CD4-positive, alpha-beta T cell treated with Interleukin-15 for 4 hours (primary cell): ENCODE measurements around the gene MAGOH.

Experiments used
- DNase-seq: peaks from one replicate; pipeline ENCODE4 v3.0.0-alpha.2; 2020; ENCODE audit warnings: low spot score

Gene MAGOH

DNA sequence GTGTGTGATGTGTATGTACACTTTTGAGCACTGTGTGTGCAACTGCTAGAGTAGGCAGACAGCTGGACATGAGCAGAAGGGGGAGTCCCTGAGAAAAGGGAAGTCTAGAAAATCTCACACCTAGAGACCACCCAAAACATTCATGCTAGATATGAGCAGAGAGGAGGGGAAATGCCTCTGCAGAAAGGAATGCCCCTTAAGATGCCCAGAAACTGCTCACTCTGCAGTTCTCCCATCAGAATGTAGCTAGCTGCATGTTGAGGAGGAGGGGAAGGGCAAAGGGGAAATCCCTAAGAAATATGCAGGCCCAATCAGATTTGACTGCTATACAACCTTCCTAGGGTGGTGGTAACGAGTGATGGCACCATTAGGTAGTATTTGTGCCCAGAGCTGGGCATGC lies 31.8 kb upstream of the MAGOH start:
- no peak for DNase-seq

DNA sequence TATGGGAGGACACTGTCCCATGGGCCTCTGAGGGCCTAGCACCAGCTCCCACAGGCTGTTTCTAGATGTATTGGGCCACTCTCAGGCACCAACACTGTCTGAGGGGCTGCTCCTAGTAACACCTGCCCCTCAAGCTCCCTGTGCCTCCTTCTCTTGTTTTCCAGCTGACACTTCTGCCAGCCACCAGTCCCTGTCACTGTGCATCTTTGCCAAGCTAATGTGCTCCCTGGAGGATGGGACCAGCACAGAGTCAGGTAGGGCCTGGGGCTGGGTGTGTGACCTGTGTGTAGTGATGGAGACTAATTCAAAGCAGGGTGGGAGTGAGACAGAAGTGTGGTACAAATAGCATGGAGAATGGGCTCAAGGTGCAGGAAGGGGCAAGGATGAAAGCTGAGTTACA lies 29.4 kb upstream of the MAGOH start:
- no peak for DNase-seq

DNA sequence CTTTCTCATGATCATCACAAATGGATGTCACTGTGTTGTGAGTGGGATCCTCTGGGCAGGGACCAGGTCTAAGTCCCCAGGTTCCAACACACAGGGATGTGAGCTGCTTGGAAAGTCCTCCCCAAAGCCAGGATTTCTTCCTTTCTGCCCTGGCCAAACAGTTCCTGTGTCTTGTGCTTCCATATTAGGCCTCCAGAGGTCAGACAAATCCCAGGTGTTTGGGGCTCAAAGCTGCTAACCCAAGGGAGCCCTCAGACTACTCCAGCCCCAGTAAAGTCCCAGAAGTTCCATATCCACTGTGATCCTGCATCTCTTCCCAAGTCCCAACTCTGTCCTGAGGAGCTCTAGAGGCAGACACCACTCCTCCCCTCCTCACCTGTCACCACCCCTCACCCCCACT lies 27.7 kb upstream of the MAGOH start:
- DNase-seq, result no peak

DNA sequence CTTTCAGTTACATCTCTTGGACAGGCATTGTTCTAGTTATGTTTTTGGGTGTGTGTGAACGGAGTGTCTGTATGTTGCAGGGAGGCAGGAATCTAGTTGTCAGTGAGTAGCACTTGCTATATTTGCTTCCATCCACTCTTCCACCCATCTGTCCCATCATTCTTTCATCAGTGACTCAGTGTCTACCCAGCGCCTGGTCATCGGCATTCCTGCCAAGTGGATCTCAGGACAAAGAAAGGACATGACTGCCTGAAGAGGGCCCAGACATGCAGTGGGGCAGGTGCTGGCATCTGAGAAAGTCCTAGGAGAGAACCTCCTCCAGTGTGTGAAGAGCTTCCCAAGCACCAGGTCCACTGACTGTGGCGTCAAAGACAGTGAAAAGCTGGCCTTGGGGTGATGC lies 27.3 kb upstream of the MAGOH start:
- DNase-seq, result no peak

DNA sequence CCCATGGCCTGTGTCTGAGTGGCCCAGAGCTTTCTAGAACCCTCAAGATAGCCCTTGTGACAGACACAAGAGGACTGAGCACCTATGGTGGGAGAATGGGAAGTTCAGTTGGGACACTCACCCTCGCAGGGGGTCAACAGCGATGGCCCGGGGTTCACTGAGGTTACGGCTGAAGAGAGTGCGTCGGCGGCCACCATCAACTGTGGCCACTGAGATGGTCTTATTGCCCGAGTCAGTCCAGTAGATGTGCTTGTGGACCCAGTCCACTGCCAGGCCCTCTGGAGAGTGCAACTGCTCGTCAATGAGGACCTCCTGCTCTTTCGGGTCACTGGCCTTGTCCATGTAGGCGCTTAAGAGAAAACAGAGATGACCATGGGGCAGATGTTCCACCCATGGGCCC lies 25.7 kb upstream of the MAGOH start:
- no peak for DNase-seq

DNA sequence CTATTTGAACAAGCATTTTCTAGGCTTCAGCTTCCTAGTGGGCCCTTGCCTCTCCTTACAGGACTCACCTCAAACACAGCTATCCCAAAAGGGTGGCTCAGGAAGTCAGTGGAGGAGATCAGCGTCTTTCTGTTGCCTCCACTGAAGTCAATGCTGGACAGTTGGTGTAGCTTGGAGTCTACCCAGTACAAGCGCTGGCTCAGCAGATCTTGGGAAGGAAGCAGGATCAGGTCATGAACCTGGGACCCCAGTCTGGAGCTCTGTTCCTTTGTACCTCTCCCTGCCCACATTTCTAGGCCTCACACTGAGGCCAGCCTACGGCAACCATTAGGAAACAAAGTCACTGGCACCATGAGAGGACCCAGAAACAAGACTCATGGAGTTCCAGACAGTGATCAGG lies 23.7 kb upstream of the MAGOH start:
- DNase-seq, result no peak

DNA sequence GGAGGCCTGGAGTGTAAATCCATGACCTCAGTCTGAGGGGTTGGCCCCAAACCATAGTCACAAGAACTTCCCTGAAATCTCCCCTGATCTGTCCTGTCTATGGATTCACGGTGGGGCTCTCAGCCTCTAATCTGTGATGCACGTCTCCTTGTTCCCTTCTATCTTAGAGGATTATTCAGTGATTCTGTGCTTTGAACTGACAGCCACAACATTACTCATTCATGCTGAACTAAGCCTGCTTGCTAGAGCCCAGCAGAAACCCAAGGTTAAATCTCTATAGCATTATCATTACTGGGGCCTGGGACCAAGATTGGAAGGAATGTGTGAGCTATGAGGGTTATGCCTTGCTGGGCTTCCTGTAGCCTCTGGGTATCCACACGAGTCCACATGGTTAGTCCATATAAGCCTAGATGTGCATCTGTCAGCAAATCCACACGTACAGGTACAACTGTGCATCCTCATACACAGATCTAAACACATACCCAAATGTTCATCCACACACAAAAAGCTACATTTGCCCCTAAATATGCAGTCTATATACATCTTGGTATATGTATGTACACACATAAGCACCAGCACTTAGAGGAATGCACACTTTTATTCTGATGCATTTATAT lies 22.4 kb upstream of the MAGOH start:
- no peak for DNase-seq

DNA sequence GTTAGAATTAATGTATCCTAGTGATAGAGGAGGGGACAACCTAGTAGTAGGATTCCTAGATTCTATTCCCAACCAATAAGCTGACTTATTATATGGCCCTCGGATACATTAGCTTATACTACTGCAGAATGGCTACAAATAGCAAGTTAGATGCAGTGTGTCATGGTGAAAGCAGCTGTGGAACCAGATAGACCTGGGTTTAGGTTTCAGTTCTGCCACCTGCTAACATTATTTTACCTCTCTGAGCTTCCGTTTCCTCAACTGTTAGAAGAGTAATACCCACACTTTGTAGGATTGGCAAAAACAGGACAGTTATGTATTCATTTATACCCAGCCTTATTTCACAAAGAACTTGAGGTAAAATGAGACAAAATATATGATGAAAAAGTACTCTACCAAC lies 21.6 kb upstream of the MAGOH start:
- no peak for DNase-seq

DNA sequence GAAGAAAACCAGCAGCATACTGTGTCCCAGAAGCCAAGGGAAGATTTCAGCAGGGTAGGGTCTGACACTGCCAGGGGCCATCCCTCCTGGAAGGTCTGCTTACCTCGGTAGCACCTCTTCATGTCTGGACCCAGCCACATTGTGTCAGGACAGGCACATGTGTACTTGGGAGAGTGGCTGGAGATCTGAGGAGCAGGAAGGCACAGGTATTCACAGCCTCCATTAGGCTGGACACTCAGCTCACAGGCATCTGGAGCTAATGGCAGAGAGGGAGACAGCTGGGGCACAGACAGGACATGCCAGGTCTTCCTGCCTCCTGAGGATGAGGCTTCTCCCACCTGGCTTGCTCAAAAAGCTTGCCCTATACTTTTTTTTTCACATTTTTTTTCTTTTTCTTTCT lies 19.9 kb upstream of the MAGOH start:
- DNase-seq, result no peak

DNA sequence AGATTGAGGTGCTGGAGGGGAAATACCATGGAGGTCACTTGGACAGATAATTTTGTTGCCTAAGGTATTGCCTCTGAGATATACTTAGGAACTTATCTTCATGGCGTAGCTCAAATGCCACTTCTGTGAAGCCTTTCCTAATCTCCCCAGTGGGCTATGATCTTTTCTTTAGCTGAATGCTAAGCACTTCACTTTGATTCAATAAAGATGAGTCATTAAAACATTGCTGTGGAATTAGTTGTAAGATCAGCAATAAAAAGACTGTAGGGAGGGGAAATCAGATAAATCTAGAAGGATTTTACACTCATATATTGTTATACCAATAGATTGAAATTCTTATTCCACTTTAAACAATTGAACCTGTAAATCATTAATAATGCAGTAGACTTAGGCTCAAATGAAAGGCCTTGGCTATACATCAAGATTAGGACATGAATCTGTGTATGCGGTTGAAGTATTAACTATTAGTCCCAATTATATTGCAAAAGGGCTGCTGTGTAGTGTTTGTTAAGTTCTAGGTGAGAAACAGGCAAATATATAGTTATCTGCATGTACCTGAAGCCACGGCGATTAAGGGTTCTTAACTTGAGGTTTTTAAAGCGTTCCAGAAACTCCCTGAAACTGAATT lies 19.2 kb upstream of the MAGOH start:
- DNase-seq, result no peak

DNA sequence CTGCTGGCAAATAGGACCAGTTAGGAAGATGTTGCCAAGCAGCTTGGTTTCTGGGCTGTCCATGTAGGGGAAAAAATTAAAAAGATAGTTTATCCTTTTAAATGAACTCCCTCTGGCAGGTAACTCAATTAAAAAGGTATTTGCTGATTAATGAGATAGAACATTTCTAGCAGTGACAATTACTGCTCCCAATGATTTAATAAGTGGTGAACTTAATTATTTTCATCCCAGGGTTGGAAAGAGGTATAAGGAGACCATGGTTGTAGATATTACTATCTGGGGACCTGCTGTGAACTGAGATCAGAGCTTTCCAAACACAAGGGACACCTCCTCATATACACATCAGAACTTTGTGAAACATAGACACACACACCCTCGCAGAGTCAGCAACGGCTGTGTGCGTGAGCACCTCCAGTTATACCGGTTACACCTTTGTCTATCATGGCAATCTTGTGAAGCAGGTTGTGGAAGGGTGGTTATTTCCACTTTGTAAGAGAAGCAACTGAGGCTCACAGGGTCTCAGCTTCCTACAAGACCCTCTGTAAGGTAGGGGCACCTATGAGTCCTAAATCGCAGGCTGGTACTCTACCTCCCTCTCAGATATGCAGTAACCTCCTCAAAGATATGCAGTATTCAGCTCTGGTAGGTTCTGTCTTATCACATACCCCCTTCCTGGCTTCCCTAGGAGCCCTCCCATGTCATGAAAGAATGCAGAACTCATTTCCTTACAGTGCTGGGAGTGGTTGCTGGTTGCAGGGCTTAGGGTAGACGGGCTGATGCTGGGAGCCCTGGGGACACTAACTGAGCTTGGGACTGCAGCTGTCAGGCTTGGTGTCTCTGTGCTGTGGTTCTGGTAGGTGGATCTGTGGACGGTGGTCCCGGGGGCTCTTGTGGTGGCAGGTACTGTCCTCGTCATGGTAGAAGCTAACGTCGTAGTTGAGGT lies 18.5 kb upstream of the MAGOH start:
- no peak for DNase-seq

DNA sequence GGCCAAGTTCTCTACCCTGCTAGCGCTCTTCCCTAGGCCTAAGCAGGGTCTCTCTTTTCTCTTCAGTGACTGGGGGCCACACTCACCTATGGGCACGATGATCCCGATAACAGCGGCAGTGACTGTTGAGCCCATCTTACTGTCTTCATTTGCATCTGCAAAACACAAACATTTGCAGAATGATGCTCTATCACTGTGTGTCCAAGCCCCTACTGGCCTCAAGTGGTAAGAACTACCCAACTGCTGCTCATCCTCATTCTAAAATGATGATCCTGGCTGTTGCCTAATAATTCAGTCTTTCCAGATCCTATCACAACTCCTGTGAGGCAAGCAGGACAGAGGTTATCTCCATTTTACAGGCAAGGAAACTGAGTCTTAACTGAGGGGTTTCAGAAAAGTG lies 16.7 kb upstream of the MAGOH start:
- DNase-seq, result no peak

DNA sequence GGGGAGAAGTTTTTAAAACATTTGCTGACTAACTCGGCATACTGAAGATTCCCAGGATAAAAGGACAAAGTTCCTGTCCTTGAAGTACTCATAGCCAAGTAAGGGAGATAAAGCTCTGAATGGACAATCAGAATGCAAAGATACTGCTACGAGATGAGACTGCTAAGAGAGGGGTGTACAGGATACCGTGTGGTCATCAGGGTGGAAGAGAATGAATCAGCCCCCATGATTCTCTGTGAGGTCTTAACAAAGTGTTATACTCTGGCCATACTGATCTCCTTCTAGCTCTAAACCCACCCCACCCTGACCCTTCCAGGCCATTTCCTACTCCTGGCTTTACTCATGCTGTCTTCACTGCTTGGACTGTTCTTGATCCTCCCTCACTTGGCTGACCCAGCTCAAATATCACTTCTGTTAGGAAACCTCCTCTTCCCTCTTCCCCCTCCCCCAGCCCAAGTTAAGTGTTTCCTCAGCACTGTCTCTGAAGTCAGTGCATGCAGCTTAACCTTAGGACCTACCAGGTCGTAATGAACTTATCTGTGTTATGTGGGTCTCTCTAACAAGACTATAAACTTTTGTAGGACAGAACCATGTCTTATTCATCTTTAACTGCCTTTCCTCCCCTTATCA lies 15.8 kb upstream of the MAGOH start:
- DNase-seq, result no peak

DNA sequence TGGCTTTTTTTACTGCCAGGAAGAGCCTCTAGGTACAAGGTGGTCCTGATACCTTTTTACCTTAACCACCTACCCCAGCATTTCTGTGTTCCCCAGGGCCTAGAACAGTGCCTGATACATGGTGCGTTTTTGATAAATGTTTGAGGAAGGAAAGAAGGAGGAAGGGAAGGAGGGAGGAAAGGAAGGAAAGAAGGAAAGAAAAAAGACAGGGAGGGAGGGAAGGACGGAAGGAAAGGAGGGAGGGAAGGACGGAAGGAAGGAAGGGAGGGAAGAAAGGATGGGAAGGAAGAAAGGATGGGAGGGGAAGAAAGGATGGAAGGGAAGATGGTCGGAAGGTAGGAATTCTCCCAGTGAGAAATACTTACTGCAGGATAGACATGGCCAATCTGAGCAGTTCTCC lies 12.0 kb upstream of the MAGOH start:
- DNase-seq, result no peak

DNA sequence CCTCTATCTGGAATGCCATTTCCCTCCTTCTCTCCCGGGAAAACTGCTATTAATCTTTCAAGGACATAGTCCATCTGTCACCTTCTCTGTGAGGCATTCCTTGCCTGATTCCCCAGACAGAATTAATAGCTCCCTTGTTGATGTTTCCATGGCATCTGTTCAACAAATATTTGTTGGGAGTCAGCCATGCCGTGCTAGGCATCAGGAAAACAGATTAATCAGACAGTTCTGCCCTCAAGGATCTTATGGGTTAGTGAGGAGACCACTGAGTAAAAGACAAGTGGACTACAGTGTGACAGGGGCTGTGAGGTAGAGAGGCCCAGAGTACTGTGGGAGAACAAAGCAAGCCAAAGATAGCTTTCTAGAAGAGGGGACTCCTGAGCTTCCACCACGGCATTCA lies 11.4 kb upstream of the MAGOH start:
- no peak for DNase-seq

DNA sequence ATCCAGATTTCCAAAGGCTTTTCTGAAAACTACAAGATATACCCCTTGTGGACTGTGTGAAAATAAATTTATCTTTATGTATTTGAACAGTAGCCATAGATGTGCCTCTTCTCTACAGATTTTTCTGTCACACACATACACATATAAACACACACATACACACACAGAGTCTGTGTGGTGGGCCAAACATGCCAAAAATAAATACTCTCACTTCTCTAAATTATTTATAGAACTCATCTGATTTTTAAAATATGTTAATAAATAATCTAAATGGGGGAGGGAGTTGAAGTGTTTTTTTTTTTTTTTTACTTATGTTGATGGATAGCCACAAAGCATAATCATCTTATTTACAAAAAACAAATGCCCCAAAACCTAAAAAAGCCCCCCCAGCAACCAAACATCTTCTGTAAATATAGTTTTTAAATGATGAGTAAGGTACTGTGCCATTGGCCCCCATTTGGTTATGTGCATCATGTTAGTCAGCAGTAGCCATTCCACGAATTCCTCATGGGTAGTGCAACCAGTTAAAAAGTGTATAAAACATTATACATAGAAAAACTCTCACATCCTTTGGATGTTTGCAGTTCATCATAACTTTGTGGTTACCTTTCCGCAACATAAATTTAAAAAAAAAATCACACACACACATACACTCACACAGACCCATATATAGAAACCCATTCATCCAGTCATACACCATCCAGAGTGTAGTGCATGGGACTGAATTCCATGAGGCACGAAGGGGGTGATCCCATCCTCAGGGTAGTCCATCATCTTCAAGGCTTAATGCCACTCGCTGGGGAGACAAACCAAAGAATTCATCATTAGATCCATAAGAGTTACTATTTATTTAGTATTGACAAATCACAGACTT lies 8.2 kb upstream of the MAGOH start:
- DNase-seq, result no peak

DNA sequence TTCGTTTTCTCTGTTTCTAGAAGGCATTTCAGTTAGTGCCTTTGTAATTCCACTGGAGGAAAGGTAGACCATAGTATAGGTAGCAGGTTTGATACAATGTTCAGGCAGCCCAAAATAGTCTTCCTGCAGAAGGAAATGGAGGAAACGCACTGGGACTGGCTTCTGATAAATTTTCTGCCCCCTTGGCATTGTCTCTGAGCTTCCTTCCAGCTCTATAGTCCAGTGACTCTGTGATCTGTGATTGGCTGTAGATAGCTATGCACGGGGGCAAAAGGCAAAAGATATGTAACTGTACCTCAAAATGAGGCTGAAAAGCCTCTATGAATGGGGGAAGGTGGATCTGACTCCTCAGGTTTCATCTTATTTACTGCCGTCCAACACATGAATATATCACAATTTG lies 5.8 kb upstream of the MAGOH start:
- DNase-seq, result no peak

DNA sequence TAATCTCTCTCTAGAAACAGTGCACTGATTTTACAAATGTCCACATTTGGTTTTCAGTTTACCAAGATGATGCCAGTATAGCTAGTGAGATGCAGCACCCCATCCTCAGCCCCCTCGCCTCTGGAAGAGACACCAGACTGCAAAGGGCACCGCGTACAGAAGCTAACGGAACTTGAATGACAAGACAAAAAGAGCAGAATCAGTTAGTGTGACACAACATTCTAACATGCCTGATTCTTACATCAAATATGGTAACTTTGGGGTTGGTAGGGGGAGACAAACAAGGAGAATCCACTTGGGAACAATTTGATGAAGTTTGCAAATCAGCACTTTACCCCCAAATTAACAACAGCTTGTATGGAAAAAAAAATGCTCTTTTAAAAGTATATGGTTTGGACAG lies 4.1 kb upstream of the MAGOH start:
- no peak for DNase-seq

DNA sequence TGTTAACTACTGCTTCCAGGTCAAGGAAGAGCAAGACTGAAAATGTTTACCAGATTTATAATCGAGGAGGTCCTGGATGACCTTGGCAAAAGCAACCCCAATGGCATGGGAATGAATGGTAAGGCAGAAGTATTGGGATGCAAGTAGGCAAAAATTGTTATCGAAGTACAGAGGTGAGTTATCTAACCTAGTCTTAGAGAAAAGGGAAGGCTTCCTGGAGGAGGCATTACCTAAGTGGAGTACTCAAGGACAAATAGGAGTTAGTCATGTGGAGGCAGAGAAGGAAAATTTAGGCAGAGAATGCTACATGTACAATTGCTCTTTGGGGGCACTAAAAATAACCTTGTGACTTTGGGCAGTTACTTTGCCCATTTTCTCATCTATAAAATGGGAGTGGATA lies 3.5 kb upstream of the MAGOH start:
- no peak for DNase-seq

DNA sequence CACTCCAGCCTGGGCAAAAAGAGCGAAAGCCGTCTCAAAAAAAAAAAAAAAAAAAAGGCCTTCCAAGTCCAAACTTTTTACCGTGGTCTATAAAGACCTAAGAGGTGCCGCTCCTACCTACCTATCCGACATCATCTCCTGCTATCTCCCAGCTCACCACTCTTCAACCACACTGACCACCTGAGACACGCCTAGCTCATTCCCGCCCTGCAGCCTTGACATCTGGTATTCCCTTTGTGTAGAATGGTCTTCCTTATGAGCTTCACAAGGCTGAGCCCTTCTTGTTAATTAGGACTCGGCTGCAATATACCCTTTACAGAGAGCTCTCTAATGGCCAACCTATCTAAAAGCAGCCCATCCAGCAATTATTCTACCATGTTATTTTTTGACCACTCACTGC lies 680 bp downstream of the MAGOH start:
- no peak for DNase-seq

DNA sequence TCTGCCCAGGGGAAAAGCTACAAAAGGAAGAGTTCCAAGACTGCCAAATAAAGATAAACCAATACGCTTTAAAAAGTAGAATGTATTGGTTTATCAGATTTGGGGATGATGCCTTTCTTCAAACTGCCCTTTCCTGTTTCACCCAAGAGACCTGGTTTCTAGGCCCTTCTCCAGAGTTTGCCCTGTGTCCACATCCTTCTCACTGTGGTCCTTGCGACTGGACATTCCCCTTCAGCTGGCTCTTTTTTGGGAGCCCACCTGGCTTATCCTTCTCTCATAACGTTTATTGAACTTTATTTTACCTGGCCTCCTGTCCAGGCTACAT lies 17.4 kb downstream of the MAGOH start:
- no peak for DNase-seq
